IPS DF 4.7 (cell line): ENCODE data around the gene SCUBE1.

Source experiments
- DNase-seq: peaks from one replicate; pipeline ENCODE4 v3.0.0-alpha.2; 2013; ENCODE audit warnings: low spot score; ENCODE audit errors: extremely low read depth

Gene SCUBE1

DNA sequence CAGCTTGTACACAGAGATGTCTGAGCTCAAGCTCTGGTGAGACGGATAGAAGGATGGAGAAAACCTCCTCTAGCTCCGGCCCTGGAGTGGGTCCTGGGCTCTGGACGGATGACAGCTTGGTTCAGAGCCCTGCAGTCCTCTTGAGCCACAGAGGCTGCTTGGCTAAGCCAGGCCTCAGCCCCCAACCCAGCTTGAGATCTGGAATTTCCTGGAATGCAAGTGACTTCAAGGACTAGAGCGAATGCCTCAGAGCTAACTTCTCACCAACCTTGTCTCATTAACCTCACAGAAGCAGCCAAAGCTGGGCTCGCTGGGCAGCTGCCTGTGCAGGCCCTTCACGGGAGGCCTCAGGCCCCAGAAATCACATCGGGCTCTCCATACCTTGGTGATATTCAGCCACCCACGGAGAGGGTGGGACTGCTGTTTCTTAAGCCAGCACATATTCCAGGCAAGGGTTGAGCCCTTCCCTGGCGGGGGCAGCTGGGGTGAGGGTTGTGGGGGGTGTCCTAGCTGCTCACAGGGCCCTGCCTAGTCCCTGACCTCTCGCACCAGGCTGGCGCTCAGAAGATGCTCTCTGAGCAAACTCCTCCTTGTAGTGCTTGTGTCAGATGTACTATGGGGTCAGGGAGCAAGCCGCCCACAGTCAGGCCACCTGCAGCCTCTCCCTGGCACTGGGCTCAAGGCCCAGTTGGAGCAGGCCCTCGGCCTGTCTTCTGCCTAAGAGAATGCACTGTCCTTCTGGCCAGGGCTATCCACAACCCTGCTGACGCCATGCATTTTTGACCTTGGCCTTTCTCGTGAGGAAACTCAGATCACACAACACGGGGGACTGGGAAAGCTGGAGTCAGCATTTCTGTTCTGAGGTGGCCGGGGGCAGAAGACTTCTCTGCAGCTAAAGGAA lies 82.6 kb downstream of the SCUBE1 start:
- DNase-seq, result no peak

DNA sequence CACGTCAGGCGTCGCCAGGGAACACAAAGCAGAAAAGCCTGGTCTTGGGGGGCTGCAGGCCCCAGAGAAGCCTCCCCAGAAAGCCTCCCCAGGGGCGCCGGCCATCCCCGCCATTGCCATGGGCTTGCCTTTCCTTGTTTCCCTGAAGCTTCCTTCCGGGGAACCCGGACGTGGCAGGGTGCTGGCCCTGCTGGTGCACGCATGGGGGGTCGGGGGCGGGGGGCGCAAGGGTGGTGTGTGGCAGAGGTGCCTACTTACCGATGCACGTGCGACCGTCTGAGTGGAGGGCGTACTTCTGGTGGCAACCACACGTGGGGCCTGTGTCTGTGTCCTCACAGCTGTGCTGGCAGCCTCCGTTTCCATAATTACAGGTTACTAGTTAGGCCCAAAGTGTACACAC lies 85.2 kb downstream of the SCUBE1 start:
- no peak for DNase-seq

DNA sequence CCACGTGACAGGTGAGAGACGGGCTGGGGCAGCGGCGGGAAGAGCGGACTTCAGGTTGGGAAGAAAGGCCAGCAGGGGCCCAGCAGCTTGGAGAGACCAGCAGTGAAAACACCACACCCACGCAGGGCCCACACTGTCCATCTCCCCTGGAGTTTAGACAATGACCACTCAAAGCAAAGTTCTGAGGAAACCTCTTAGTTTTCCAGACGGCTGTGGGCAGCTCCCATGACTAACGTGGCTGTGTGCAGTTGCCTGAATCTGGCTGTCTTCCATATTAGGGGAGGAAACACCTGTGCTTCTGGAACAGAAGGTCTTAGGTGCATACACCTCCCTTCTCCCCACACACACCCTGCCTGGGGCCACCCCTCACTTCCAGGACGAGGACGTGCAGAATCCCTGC lies 85.6 kb downstream of the SCUBE1 start:
- no peak for DNase-seq

DNA sequence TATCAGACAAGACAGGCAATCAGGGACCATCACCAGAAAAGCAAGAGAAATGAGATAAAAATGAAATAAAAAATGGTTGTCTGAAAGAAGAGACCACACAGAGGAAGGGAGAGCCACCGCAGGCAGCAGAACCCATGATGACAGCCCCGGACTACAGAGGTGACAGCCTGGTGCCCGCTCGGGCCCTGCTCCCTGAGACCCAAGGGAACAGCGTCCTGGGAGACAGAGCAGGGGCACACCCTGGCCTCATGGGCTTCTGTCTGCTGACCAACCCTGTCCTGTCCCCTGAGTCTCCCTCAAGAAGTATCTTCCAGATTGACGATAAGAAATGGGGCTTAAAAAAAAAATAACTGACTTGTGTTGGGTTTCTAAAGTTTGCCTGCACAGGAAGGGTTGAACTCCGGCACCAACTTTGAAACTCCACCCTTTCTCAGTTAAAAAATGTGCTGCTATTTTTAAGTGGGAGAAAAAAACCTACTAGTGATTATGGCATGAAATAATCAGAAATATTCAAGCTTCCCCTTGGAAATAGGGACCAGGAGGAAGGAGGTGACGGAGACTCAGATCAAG lies 86.1 kb downstream of the SCUBE1 start:
- no peak for DNase-seq

DNA sequence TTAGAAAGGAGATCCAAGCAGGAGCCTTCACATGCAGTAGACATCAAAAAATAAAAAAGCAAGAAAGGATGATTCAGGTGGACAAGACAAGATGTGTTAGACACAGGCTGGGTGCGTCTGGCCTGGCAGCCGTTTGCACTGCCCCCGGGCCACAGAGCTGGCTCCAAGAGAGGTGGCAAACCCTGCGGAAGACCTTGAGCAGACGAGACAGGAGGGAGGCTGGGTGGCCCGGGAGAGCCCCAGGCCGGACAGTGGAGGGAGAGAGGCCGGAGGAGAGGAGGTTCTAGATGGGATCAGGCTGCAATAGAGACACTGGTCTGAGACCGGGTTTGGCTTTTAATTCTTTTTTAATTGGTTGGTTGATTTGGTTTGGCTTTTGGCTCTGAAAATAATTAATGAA lies 86.6 kb downstream of the SCUBE1 start:
- no peak for DNase-seq

DNA sequence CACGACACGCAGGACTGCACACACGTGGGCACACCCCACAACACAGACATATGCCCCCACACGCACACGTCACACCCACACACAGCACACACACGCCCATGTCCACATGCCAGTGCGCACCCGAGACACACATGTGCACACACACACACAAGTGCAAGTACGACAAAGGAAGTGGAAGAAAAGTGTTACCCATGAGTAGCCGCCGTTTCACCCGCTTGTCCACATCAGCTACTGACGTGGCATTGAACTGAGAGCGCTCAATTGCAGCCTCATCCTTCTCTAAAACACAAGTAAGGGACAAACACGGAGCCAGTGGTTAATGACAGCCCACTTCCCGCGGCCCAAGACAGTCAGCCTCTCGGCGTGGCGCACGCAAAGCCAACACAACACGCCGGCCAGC lies 87.9 kb downstream of the SCUBE1 start:
- DNase-seq, result no peak

DNA sequence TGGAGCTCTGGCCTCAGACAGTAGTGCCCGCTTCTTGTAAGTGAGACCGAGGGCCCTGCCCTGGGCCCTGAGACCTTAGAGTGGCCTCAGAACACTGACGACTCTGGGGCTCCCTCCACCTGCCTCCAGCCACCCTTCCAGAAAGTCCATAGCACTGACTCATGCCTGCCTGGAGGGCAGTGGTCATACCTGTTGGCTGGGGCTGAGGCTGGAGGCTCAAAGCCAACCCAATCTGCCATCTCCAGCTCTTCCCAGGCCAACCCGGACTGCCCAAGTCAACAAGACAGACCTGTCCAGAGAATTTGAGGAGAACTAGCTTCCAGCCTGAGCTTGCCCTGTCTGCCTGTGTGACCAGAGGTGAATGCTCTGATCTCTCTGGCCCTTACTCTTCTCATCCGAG lies 89.3 kb downstream of the SCUBE1 start:
- no peak for DNase-seq

DNA sequence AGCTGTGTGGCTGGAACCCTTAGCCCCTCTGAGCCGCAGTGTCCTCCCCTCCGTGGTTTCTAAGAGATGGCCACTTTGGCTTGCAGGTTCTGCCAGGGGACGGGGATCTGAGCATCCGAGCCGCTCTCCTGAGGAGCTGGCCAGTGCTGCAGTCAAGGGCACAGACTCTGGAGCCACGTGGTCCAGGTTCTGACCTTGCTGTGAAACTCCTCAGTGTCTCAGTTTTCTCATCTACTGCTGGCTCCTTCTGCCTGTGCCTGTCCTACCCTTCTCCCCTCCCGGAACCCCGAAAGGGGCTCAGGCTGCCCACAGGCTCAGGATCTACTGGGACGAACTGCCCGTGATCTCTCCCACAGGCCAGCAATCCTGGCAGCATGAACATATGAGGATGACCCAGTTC lies 90.9 kb downstream of the SCUBE1 start:
- no peak for DNase-seq

DNA sequence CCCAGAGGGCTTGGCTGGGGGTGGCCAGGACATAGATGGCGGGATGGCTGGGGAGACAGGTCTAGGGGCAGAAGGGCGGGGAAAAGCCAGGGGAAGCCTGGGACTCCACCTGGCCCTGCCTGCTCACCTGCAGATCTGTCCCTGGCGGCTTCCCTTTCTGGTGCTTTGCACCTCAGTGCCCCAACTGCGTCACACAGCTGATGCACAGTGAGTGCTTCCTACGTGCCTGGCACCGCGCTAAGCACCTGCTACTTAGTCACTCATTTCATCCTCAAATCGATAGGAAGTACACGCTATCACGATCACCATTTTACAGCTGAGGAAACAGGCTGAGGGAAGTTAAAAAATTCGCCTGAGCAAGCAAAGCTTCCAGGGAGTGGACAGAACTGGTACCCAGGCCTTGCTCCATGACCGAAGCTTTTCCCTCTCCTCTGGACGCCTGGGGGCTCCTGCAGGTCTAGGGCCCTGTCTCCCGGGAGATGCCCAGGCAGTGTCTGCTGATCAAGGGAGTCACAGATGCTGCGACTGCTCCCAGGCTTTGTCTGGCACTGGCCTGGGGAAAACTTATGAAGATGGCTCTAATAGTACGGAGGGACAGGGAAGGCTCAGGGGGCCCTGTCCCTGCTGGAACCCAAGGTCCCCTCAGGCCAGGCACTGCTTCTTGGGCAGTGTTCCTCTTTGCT lies 93.2 kb downstream of the SCUBE1 start:
- no peak for DNase-seq

DNA sequence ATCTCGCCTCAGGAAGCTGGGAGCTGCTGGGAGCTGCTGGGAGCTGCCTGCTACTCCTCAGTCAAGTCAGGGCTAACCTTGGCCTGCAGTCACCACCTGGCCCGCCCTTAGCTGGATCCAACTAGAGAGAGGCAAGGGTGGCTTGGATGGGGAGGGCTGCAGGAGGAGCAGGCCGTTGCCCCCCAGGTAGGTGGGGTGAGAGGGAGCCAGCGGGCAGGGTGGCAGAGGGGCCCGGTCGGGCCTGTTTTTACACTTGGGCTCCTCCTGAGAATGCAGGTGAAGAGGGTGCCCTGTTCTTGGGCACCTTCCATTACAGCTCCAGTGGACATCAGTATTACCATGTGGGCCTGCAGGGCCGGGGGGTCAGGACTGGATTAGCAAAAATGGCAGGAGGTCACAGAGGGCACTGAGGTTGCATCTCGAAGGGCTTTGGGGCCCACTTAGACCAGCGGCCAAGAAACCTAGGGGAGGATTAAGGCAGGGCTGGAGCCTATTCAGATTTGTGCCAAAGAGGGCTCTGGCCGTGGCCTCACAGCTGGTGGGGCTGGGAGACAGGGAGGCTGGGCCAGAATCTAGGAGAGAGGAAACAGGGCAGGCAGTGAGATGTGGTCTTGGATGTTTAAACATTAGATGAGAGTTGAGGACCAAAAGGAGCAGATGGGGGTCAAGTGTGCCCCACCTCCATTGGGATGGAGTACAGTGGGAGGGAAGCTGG lies 95.5 kb downstream of the SCUBE1 start:
- no peak for DNase-seq

DNA sequence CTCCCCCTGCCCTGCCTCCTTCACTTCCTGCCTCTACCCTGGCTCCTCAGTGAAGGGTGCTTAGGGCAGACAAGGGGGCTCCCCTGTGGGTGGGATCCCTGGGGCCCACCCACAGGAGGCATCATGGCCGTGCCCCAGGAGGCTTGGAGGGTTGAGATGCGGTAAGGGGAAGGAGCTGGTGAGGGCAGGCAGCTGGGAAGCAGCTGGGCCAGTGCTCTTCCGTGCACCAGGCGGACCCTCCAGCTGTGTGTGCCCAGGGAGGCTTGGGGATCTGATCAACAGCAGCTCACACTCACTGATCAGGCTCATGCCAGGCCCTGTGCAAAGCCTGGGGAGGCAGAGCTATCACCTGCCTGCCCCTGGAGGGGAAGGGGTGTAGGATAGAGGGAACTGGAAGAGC lies 97.0 kb downstream of the SCUBE1 start:
- DNase-seq, result no peak

DNA sequence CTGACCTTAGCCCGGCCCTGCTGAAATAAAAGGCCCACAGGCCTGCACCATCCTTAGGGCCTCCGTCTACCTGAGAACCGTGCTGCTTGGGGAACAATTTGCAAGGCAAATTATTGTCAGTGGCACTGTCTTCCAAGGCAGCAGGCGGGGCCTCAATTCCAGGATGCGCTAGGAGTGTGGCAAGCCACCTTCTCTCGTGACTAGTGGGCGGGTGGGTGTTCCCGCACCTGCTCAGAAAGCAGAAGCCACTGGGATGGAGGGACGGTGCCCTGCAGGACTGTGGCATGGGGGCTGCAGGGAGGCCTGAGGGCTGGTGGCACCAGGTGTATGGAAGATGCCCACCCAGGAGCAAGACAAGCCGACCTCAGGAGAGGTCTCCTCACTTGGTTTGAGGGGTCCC lies 97.5 kb downstream of the SCUBE1 start:
- no peak for DNase-seq

DNA sequence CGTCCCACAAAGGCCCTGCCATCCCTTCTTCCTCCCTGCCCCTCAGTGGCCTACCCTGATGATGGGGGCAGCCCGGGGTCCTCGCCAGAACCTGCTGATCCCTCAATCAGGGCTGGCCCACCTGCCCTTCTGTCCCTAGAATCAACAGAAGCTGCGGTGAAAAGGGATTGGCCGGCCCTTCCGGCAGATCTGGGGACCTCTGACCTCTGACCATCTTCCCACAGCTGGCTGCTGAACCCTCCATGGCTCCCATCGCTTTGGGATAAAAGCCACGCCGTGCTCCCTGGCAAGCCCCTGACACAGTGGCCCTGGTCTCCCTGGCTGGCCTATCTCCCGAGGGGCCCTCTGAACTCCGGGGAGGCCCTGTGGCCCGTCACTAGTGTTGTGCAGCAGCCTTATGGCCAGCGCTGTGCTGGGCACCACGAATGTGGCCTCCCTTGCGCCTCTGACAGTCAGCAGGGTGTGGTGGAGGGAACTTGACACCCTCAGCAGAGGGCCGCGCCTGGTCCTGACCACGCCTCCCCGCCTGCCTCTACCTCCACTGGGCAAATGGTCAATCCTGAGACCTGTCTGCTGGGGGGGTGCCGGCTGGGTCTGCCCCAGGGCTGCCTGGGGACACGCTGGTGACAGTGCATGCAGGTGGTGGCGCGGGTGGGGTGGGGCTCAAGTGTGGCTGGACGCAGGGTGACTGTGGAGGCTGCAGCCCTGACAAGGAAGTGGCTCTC lies 98.2 kb downstream of the SCUBE1 start:
- no peak for DNase-seq

DNA sequence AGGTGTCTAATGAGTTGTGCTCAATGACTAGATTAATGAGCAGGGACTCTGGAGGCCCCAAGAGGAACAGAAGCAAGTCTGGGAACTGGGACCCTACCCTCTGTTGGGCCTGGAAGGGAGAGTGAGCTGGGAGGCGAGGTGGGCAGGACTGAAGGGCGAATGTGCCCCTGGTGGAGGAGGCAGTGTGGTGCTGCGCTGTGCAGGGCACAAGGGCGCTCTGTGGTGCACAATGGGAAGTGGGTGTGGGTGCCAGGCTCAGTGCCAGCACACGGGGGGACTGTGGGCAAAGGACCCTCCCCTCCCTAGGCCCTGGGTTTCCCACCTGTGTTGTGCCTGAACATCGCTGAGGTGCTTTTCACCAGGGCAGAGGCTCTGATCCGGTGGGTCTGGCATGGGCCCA lies 98.8 kb downstream of the SCUBE1 start:
- no peak for DNase-seq

DNA sequence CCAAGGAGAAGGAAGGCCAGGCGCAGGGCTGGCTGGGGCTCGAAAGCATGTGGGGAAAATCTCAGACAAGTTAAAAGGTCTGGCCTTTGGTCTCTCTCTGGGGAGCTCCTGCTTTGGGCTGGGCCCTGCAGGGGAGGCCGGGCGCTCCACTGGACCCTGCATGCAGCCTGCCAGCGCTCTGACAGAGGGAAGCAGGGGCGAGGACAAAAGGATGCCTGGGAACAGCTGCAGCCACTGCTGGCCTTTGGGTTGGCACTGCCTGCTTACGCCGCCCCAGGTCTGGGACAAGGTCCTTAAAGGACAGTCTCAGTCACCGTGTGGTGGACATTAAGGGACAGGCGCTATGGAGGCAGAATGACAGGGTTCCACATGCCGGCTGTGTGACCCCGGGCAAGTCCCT lies 99.8 kb downstream of the SCUBE1 start:
- no peak for DNase-seq

DNA sequence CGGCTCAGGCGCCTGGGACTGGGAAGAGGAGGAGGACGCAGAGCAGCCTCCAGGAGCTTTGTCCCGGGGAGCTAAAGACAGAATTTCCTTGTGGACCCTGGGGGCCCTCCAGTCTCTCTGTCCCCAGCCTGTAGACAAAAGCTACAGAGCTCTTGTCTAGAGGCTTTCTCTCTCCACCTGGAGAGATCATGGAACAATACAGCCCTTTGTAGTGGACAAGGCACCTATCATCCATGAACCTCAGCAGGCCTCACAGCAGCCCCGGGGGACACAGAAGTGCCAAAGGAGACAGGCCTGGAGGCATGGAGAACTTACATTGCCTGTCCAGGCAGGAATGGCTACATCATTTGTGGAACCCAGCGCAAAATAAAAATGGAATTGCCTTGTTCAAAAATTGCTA lies 100.5 kb downstream of the SCUBE1 start:
- DNase-seq, result no peak

DNA sequence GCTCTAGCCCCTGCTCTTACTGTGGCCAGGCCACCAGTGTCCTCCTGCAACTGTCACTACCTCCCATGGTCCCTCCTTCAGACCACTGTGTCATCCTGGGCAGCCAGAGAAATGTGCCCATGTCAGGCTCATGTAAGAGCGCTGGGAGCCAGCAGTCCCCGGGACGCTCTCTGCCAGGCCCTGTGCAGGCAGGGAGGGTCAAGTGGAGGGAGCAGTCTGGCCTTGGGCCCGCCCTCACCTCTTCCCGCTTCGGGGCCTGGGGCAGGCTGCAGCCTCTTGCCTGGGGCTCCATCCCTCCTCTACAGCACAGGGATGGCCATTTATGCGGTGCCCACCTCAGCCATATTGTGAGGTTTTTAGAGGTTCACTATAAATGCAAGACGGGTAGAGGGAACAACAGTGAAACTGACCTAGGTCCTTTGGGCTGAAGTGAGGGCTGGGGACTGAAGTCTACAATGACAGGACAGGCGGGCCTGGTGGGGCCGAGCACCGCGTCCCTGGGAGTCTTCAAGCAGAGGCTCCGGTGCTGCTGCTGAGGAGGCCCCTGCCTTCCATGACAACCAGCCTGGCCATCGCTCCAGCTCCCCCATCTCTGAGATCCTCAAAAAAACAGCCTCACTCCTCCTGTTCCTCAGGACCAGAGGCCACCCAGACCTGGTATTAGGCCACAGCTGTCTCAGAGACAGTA lies 101.3 kb downstream of the SCUBE1 start:
- DNase-seq, result no peak

DNA sequence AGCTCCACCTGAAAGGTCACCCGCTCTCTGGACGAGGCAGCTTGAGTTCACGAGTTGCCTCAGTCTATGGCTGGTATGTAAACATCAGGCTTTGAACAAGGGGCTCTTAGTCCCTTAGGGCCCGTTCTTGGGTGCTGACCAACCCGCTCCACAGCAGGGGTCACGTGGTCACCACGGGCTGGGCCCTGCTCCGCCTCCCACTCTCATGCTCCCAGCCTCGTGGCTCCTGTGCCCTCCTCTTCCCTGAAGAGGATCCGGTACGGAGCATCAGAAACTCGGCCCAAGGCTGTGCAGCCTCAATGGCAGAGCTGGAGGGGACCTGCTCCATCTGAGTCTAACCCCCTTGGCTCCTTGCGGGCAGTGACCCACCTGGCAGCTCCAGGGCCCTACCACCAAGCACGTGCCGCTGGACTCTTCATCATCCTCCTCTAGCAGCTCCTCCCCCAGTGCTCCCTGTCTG lies 102.0 kb downstream of the SCUBE1 start:
- no peak for DNase-seq

DNA sequence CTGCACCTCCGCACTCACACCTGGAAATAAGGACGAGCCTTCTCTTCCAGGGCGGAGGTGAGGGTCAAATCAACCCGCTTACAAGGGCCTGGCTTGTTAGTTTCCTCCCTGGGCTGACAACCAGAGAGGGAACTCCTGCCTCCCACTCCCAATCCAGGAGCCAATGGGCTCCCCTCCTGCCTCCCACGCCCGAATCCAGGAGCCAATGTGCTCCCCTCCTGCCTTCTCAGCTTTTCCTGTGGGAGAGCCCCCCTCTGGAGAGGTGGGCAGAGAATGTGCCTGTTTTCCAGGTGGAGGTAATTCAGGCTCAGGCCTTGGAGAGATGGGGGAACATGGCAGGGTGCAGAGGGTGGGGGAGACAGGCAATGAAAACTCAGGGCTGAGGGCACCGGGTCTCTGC lies 102.6 kb downstream of the SCUBE1 start:
- DNase-seq, result no peak

DNA sequence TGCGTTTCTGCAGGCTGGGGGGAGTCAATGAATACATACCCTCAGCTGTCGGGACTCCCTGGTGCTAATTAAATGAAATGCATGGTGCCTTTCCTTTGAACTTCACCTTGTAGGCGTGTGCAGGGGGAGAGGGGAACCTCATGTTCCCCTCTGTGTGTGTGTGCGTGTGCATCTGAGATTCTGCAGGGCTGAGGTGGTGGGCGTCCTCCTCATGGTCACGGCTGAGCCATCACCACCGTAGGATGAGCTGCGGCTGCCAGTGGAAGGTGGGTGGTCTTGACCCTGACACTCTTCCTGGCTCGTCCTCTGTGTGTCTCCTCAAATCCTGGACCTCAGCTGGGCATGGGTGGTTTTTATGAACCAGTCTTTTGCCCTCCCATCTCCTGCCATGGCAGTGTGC lies 103.2 kb downstream of the SCUBE1 start:
- no peak for DNase-seq
